GM12878 (cell line): ENCODE results near the gene LILRB5.
"Not testable (repeated sequence)": the region's sequence is repeated elsewhere in the genome, so short reads cannot be mapped to it uniquely, and the experiment has no call there.

Source experiments
- CTCF ChIP-seq, 3 experiments: IDR thresholded peaks in 2 of 3; conservative IDR thresholded peaks in 1 of 3; 2 replicates each; pipeline ENCODE4 v1.5.1; 2011; ENCODE audit warnings: low read depth in 3 of 3, low read length in 3 of 3, mild to moderate bottlenecking in 3 of 3, control low read depth in 2 of 3, moderate library complexity in 2 of 3, inconsistent platforms in 1 of 3, mixed read lengths in 1 of 3; ENCODE audit not compliant: control insufficient read depth in 2 of 3, insufficient read depth in 1 of 3; ENCODE audit errors: extremely low read depth in 1 of 3
- EZH2 ChIP-seq: IDR thresholded peaks from 2 replicates; pipeline ENCODE4 v1.6.1; 2012; ENCODE audit warnings: low read depth, mild to moderate bottlenecking, control low read depth, inconsistent platforms, low read length, borderline replicate concordance; ENCODE audit not compliant: control insufficient read depth
- MYC ChIP-seq: IDR thresholded peaks from 2 replicates; pipeline ENCODE4 v1.6.1; 2011; ENCODE audit warnings: mild to moderate bottlenecking, low read length, moderate library complexity, inconsistent platforms; ENCODE audit not compliant: insufficient read depth, insufficient replicate concordance, insufficient read length, severe bottlenecking
- POLR2AphosphoS5 ChIP-seq: IDR thresholded peaks from 2 replicates; pipeline ENCODE4 v1.6.1; 2011; ENCODE audit warnings: mild to moderate bottlenecking, low read length, inconsistent platforms
- SUPT20H ChIP-seq: IDR thresholded peaks from 2 replicates; pipeline ENCODE4 v1.6.1; 2011; ENCODE audit warnings: low read depth, mild to moderate bottlenecking, low read length, moderate library complexity, borderline replicate concordance; ENCODE audit not compliant: control insufficient read depth
- USF2 ChIP-seq: IDR thresholded peaks from 2 replicates; pipeline ENCODE4 v1.6.1; 2011; ENCODE audit warnings: low read depth, low read length, improper control_type of control experiment, borderline replicate concordance
- ZNF24 ChIP-seq: fragments of 450-650 bp; IDR thresholded peaks from 2 replicates; pipeline ENCODE4 v1.6.1; 2017; ENCODE audit warnings: antibody characterized with exemption, mild to moderate bottlenecking
- TF ChIP-seq, protein P1 (sequence below): fragments of 450-650 bp; IDR thresholded peaks from 2 replicates; pipeline ENCODE4 v1.6.1; 2017; ENCODE audit warnings: mild to moderate bottlenecking
- TF ChIP-seq, protein P2 (sequence below): IDR thresholded peaks from 2 replicates; pipeline ENCODE4 v1.6.1; 2012; ENCODE audit warnings: mild to moderate bottlenecking, low read depth, low read length

- not testable (repeated sequence) for TF ChIP-seq CTCF (IDR thresholded peaks at IDR 0.05 in 2 of 3, conservative IDR thresholded peaks at IDR 0.05 in 1 of 3; ENCODE audit: control insufficient read depth in 2 of 3, extremely low read depth in 1 of 3, insufficient read depth in 1 of 3, low read depth in 3 of 3, low read length in 3 of 3); EZH2; SUPT20H; ZNF24; POLR2AphosphoS5; USF2; MYC
- TF ChIP-seq, protein P1, sequence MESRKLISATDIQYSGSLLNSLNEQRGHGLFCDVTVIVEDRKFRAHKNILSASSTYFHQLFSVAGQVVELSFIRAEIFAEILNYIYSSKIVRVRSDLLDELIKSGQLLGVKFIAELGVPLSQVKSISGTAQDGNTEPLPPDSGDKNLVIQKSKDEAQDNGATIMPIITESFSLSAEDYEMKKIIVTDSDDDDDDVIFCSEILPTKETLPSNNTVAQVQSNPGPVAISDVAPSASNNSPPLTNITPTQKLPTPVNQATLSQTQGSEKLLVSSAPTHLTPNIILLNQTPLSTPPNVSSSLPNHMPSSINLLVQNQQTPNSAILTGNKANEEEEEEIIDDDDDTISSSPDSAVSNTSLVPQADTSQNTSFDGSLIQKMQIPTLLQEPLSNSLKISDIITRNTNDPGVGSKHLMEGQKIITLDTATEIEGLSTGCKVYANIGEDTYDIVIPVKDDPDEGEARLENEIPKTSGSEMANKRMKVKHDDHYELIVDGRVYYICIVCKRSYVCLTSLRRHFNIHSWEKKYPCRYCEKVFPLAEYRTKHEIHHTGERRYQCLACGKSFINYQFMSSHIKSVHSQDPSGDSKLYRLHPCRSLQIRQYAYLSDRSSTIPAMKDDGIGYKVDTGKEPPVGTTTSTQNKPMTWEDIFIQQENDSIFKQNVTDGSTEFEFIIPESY: not testable (repeated sequence)
- TF ChIP-seq, protein P2, sequence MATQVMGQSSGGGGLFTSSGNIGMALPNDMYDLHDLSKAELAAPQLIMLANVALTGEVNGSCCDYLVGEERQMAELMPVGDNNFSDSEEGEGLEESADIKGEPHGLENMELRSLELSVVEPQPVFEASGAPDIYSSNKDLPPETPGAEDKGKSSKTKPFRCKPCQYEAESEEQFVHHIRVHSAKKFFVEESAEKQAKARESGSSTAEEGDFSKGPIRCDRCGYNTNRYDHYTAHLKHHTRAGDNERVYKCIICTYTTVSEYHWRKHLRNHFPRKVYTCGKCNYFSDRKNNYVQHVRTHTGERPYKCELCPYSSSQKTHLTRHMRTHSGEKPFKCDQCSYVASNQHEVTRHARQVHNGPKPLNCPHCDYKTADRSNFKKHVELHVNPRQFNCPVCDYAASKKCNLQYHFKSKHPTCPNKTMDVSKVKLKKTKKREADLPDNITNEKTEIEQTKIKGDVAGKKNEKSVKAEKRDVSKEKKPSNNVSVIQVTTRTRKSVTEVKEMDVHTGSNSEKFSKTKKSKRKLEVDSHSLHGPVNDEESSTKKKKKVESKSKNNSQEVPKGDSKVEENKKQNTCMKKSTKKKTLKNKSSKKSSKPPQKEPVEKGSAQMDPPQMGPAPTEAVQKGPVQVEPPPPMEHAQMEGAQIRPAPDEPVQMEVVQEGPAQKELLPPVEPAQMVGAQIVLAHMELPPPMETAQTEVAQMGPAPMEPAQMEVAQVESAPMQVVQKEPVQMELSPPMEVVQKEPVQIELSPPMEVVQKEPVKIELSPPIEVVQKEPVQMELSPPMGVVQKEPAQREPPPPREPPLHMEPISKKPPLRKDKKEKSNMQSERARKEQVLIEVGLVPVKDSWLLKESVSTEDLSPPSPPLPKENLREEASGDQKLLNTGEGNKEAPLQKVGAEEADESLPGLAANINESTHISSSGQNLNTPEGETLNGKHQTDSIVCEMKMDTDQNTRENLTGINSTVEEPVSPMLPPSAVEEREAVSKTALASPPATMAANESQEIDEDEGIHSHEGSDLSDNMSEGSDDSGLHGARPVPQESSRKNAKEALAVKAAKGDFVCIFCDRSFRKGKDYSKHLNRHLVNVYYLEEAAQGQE: not testable (repeated sequence)
Measured at GRCh38 chr19:54278056-54278455, 21.0 kb upstream of the LILRB5 start.
